Ammon's horn (tissue), 1 donor: ENCODE results near the gene CPA4.
A peak's percentile ranks its signal among the peaks of the same experiment; 100 is the strongest.

Source experiments
- DNase-seq: peaks from one replicate; pipeline ENCODE4 v3.0.0-alpha.2; 2016; ENCODE audit warnings: low spot score

CPA4 gene

DNA sequence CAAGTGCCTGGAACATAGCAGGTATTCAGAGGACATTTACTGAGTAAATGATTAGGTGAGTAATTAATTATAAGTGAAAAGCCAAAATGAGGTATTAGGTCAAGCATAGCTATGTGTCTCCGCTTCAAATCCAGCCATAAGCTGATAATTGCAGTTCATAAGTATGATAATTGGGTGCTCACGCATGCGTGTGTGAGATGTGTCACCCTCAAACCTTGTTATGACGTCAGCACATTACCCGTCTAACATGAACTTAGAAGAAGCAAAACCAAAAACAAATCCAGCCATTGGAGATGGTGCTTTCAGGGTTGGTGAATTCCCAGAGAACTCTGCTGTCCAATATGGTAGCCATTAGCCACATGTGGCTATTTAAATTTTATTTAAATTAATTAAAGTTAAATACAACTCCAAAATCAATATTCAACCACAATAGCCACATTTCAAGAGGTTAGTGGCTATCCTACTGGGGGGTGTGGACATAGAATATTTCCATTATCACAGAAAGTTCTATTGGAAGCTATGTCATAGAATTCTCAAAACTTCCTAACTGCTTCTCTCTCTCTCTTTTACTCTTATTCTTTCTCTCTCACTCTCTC, 51.4 kb downstream of the CPA4 start, which contains the start of gene CPA5:
TSS of gene CPA5 (plus strand) at position 546 of the 596 bp plus-strand sequence. CDS start 1,670 bp downstream, outside the sequence.
- no peak for DNase-seq

- no peak for DNase-seq
Observed at GRCh38 chr7:130345136-130345535, 52.2 kb downstream of the CPA4 start.

DNA sequence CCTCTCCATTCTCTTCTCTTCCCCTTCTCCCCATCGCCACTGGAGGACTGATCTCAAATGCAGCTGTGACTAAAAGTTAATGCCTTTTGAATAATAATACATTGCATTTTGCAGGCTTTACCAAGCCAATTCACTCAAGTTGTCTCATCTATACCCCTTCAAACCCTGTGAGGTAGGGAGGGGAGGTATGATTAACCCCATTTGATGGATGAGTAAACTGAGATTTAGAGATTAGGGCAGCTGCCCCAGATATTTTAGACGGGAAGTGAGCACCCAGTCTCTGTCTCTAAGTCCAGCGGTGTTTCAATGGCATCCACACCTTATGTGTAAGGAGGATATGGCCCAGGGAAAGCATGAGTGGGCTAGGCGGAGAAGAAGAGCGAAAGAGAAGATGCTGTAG, 52.8 kb downstream of the CPA4 start:
- no peak for DNase-seq

GRCh38 chr7:130346177-130346905, 53.4 kb downstream of the CPA4 start:
- DNase-seq = no peak

DNA sequence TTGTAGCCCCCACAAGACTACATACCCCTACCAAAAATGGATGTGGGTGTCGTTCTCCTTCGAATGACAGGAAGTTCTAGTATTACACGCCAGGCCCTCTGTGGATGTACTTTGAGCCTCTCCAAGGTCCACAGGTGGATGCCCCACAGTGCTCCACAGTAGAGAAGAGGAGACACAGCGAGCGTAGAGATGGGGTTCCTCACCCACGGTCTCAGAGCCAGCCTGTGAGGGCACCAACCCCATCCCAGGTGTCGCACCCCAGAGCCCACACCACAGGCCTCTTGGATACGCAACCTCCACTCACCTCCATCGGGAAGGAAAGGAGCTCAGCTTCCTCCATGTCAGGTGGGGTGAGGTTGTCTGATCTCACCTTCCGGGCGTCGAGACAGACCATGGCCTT, 54.0 kb downstream of the CPA4 start:
- DNase-seq = no peak

- DNase-seq = no peak
Observed at GRCh38 chr7:130349911-130350782, 57.2 kb downstream of the CPA4 start.

- DNase-seq = no peak
Observed at GRCh38 chr7:130350945-130351790, 58.2 kb downstream of the CPA4 start.

DNA sequence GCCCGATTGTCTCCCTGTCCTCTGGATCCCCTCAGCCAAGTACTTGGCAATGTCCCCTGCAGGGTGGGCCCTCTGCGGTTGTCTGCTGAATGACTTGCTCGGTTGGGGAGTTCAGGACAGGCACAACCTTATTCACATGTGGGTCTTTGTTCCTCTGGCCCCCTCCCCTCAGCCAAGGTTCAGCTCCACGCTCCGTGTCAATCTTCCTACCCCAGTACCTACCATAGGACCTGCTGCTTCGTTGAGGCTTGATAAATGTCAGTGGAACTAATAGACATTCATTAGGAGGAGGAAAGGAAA, 58.8 kb downstream of the CPA4 start:
- DNase-seq = no peak

DNA sequence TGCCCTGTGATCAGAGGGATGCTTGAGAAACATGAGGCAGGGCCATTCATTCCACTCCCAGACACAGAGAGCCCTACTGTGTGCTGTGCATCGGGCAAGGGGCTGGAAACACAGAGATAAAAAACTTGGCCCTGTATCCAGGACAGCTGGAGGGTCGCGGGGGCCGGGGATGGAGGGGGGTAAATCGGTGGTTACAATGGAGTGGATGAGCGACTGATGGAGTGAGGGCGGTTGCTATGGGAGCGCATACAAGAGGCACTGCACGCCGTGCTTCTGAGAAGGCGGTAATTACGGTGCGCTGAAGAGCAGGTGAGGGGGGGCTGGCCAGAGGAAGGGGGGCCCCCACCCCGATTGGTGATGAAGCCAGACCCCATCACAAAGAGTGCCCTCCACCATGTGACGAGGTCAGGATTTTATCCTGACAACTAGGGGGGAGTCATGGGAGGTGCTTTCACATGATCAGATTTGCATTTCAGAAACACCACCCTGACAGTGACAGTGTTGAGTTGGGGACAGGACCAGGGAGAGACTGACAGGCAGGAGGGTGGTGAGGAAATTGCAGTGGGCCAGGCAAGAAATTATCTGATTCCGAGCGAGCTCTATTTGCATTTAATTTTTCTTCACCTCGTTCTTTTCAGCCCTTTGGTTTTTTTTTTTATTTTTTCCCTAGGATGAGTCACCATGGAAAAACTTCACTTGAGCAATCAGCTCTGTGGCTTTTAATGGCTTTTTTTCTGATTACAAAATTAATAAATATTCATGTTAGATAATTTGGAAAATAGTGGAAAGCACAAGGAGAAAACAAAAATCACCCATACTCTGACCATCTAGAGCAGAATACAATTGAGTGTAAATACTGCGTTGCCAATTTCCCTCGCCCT, 59.5 kb downstream of the CPA4 start:
- DNase-seq = peak; percentile 64

DNA sequence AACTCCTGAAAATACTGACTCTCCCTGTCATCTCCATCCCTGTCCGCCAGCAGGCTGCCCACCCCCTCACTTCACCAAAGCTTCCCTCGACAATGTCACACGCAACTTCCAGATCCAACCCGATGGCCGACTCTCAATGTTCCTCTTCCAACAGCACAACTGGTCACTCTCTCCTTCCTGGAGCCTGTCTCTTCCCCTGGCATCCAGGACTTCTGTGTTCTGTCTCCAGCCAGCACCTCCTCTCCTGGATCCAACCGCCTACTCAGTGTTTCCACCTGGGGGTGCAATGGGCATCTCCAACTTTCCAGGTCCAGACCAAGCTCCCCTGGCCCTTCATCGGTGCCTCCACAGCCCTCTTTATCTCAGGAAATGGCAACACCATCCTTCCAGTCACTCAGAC, 60.2 kb downstream of the CPA4 start:
- DNase-seq = no peak

GRCh38 chr7:130356121-130356875, 63.3 kb downstream of the CPA4 start:
- DNase-seq = no peak

DNA sequence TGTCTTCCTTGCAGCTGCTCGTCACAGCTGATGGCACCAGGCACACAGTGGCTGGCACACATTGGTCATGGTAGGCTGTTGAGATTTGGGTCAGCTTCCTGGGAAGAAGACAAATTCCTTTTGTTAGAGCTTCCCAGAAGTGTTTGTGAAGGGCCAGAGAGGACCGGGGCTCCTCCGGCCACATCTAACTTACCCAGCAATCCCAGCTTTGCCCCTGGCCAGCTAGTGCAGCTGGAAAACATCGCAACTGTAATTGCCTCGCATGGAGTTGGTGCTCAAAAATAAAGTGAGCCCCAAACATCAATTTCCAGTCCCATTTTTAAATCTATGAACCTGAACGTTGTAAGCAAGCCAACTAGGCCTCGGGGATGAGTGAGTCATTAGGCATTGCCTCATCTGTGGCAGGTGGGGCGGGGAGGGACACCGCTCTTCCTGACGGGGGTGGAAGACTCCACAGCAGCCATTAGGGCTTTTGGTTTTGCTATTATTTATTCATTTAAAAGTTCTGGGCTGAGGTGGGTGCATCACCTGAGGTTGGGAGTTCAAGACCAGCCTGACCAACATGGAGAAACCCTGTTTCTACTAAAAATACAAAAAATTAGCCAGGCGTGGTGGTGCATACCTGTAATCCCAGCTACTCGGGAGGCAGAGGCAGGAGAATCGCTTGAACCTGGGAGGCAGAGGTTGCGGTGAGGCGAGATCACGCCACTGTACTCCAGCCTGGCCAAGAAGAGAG, 64.1 kb downstream of the CPA4 start:
- DNase-seq = peak; percentile 52

DNA sequence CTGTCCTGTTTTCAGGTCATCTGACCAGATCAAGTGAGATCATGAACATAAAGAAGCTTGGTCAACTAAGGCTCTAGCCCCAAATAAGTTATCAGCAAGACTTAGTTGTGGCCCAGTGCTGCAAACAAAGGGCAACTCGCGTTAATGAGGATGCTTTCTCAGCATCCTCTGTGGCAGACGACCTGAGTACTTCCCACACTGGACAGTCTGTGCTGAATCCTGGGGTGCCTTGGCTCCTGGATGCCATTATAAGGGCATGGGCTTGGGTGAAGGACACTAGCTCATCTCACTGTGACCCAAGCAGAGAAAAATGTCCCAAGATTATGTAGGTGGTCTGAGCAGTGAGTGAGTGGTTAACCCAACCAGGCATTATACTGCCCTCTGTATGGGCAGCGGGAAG, 65.5 kb downstream of the CPA4 start:
- DNase-seq = no peak

GRCh38 chr7:130359276-130359857, 66.4 kb downstream of the CPA4 start:
- DNase-seq = no peak

DNA sequence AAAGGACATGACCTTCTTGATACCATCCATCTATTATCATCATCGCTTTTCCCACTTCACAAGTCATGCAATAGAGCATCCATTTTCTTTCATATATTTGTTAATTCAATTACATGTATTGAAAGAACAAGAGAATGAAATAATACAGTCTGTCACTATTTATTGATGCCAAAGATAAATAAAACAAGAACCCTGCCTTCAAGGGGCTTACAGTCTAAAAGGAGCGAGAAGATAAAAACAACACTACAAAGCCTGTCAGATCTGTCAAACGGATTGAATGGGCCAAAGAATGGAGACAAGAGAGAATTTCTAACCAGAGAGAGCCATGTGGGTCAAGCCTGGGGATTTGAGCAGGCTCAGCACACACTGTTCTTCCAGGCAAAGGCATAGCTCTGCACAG, 67.6 kb downstream of the CPA4 start:
- DNase-seq = no peak

- DNase-seq = no peak
Observed at GRCh38 chr7:130361681-130362080, 68.7 kb downstream of the CPA4 start.

DNA sequence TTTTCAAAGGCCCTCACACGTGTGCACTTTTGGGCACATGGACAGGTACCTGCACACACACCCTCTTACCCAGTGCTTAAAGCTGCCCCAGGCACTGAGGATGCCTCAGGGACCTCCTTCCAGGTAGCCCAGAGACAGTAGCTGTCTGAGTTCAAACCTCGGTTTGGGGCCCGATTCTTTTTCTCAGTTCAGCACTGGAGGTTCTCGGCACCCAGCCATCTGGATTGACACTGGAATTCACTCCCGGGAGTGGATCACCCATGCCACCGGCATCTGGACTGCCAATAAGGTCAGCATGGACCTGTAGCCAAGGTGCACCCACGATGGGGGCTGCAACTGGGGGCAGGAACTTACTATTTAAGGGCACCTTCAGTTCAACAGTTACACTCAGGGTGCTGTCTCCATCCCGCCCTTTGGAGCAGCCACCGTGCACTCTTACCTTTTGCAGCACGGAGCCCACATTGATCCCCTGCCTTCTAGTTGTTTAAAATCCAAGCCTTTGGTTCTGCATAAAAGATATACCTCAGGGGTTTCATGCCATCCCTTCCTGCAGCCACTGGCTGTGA, 69.4 kb downstream of the CPA4 start:
- DNase-seq = no peak

GRCh38 chr7:130363026-130363847, 70.3 kb downstream of the CPA4 start:
- DNase-seq = no peak
